A549 (cell line): ENCODE data around the gene EFCAB5. TPM values are rescaled to one million over a fixed set of nuclear protein-coding genes. Genes with fewer than 3 reads are reported as not detected.
A peak's percentile ranks its signal among the peaks of the same experiment; 100 is the strongest.

Experiments
- ATAC-seq, 2 experiments: fragments of 200-7000 bp in 1 of 2; fragments of >200 bp in 1 of 2; cut with Nextera tagmentation in 1 of 2; cut with Tn5 transposase in 1 of 2; 3 replicates each; pipeline versions ENCODE4 v1.8.0 to v1.9.1; 2018 to 2020; ENCODE audit warnings: mild to moderate bottlenecking in 1 of 2, moderate library complexity in 1 of 2
- CTCF ChIA-PET: fragments of 300-600 bp; sonication (Branson Sonifier 250); formaldehyde crosslinking; extraction: SDS; loops from one replicate; lab custom pipeline; 2021; ENCODE audit warnings: antibody characterized with exemption, inconsistent platforms; lab: Yijun Ruan, JAX
- POLR2A ChIA-PET: fragments of 350-600 bp; formaldehyde crosslinking; extraction: SDS; loops from one replicate; lab custom pipeline; 2021; ENCODE audit warnings: antibody characterized with exemption, inconsistent platforms; lab: Yijun Ruan, JAX
- DNase-seq, 2 experiments: peaks; one replicate each; pipeline versions ENCODE4 v3.0.0 to v3.0.0-alpha.2; 2011 to 2016; ENCODE audit warnings: low read depth in 1 of 2, low spot score in 1 of 2
- FAIRE-seq: peaks from 2 replicates; lab custom pipeline; 2011; peaks lifted over from hg19 to GRCh38; lab: Jason Lieb, UNC
- H3K27ac ChIP-seq, 2 experiments: fragments of >200 bp; sonication (Bioruptor Twin); formaldehyde crosslinking; 3 replicates each; pipeline ENCODE4 v1.5.1; 2016 to 2017
- H3K4me1 ChIP-seq: fragments of >200 bp; sonication (Bioruptor Twin); formaldehyde crosslinking; 3 replicates; pipeline ENCODE4 v1.6.1; 2016
- H3K4me2 ChIP-seq: fragments of >200 bp; sonication (Bioruptor Twin); formaldehyde crosslinking; 3 replicates; pipeline ENCODE4 v1.6.1; 2016
- H3K4me3 ChIP-seq: fragments of >200 bp; sonication (Bioruptor Twin); formaldehyde crosslinking; 3 replicates; pipeline ENCODE4 v1.5.1; 2016
- H3K9me3 ChIP-seq: fragments of >200 bp; sonication (Bioruptor Twin); formaldehyde crosslinking; 3 replicates; pipeline ENCODE4 v1.6.1; 2016
- BHLHE40 ChIP-seq: IDR thresholded peaks from 2 replicates; pipeline ENCODE4 v1.6.1; 2012; ENCODE audit warnings: low read depth, low read length, inconsistent platforms
- CBX8 ChIP-seq: fragments of 200-600 bp; sonication (generic); IDR thresholded peaks from 2 replicates; pipeline ENCODE4 v1.6.1; 2016
- CEBPB ChIP-seq, 2 experiments: fragments of >200 bp in 1 of 2; sonication (Bioruptor Twin) in 1 of 2; formaldehyde crosslinking in 1 of 2; IDR thresholded peaks; 2 replicates each; pipeline ENCODE4 v1.6.1; 2012 to 2016
- CHD4 ChIP-seq: fragments of 200-600 bp; sonication (generic); IDR thresholded peaks from 2 replicates; pipeline ENCODE4 v1.6.1; 2016; ENCODE audit warnings: antibody characterized with exemption, mild to moderate bottlenecking, borderline replicate concordance
- EHF ChIP-seq: fragments of 250-450 bp; sonication (Bioruptor Pico); IDR thresholded peaks from 2 replicates; pipeline ENCODE4 v1.5.0; 2020; ENCODE audit warnings: mild to moderate bottlenecking
- EP300 ChIP-seq, 2 experiments: fragments of >200 bp; sonication (Bioruptor Twin); formaldehyde crosslinking; IDR thresholded peaks; 2 replicates in 1 of 2; 3 replicates in 1 of 2; pipeline ENCODE4 v1.6.1; 2016 to 2017
- ESRRA ChIP-seq: fragments of 150-350 bp; IDR thresholded peaks from 2 replicates; pipeline ENCODE4 v1.6.1; 2014; ENCODE audit warnings: mild to moderate bottlenecking, low read length, borderline replicate concordance
- FOXS1 ChIP-seq: fragments of 250-450 bp; sonication (Bioruptor Pico); IDR thresholded peaks from 2 replicates; pipeline ENCODE4 v1.5.0; 2020; ENCODE audit warnings: mild to moderate bottlenecking, moderate library complexity
- GATA3 ChIP-seq: IDR thresholded peaks from 2 replicates; pipeline ENCODE4 v1.6.1; 2012; ENCODE audit warnings: borderline replicate concordance
- HOXB13 ChIP-seq: fragments of 250-450 bp; sonication (Bioruptor Pico); IDR thresholded peaks from 2 replicates; pipeline ENCODE4 v1.5.0; 2020; ENCODE audit warnings: low read depth, mild to moderate bottlenecking, moderate library complexity
- JUN ChIP-seq, 2 experiments: fragments of >200 bp; sonication (Bioruptor Twin); formaldehyde crosslinking; IDR thresholded peaks; 2 replicates in 1 of 2; 3 replicates in 1 of 2; pipeline ENCODE4 v1.6.1; 2016 to 2017
- KDM1A ChIP-seq: fragments of 200-600 bp; sonication (generic); IDR thresholded peaks from 2 replicates; pipeline ENCODE4 v1.6.1; 2016; ENCODE audit warnings: low read depth, mild to moderate bottlenecking
- KDM5A ChIP-seq: fragments of 200-600 bp; sonication (generic); IDR thresholded peaks from 2 replicates; pipeline ENCODE4 v1.6.1; 2016; ENCODE audit warnings: antibody characterized with exemption, mild to moderate bottlenecking
- MAZ ChIP-seq: fragments of 150-350 bp; IDR thresholded peaks from 2 replicates; pipeline ENCODE4 v1.6.1; 2014; ENCODE audit warnings: antibody characterized with exemption, low read depth, low read length, borderline replicate concordance
- NFE2L2 ChIP-seq: fragments of 150-350 bp; conservative IDR thresholded peaks from 2 replicates; pipeline ENCODE4 v1.6.1; 2014; ENCODE audit warnings: low read length
- POLR2A ChIP-seq: IDR thresholded peaks from 2 replicates; pipeline ENCODE4 v1.6.1; 2012; ENCODE audit warnings: mild to moderate bottlenecking, low read length
- RCOR1 ChIP-seq: fragments of 150-350 bp; IDR thresholded peaks from 2 replicates; pipeline ENCODE4 v1.6.1; 2014; ENCODE audit warnings: antibody characterized with exemption, low read length, low read depth
- RNF2 ChIP-seq: fragments of 200-600 bp; sonication (generic); IDR thresholded peaks from 2 replicates; pipeline ENCODE4 v1.6.1; 2016; ENCODE audit warnings: low read depth, mild to moderate bottlenecking, antibody characterized with exemption, moderate library complexity, borderline replicate concordance
- SMC3 ChIP-seq: fragments of >200 bp; sonication (Bioruptor Twin); formaldehyde crosslinking; IDR thresholded peaks from 3 replicates; pipeline ENCODE4 v1.6.1; 2018; ENCODE audit warnings: inconsistent platforms
- TFCP2L1 ChIP-seq: fragments of 250-450 bp; sonication (Bioruptor Pico); IDR thresholded peaks from 2 replicates; pipeline ENCODE4 v1.5.0; 2021; ENCODE audit warnings: mild to moderate bottlenecking
- ZC3H11A ChIP-seq: fragments of 450-650 bp; IDR thresholded peaks from 2 replicates; pipeline ENCODE4 v1.6.1; 2014; ENCODE audit warnings: antibody characterized with exemption, mild to moderate bottlenecking
- ZFP36 ChIP-seq: fragments of 450-650 bp; IDR thresholded peaks from 2 replicates; pipeline ENCODE4 v1.6.1; 2014; ENCODE audit warnings: borderline replicate concordance; ENCODE audit not compliant: partially characterized antibody
- WGBS: methylation state at CpG from one replicate; pipeline ENCODE4 v1.1.6; 2017; ENCODE audit errors: missing lambda C conversion rate; 5-methylcytosine and 5-hydroxymethylcytosine counted together
- polyA plus RNA-seq, 4 experiments: library from polyadenylated mRNA; depleted of rRNA in 3 of 4; stranded (reverse); fragments of >200 nt; fragmentation: RNase III in 1 of 4; extraction: RNeasy Plus Mini Kit Qiagen cat#74134 plus additional on column Dnase treatment in 1 of 4; gene quantifications; 2 replicates in 3 of 4; 3 replicates in 1 of 4; pipeline ENCODE4 v1.2.3, GENCODE V29; 2011 to 2017
- small RNA-seq, 6 experiments: library from RNA; depleted of rRNA; stranded (forward); fragments of <200 nt; gene quantifications; one replicate each; pipeline ENCODE3, GENCODE V24; 2012
- TF ChIP-seq, protein P1 (sequence below): IDR thresholded peaks from 2 replicates; pipeline ENCODE4 v1.6.1; 2012
- TF ChIP-seq, protein P2 (sequence below): IDR thresholded peaks from 2 replicates; pipeline ENCODE4 v1.6.1; 2012; ENCODE audit warnings: low read depth, borderline replicate concordance

The EFCAB5 gene
- polyA plus RNA-seq, 2 of the 4 experiments (the other 2 are of a cell fraction): 0.65 to 2.6 TPM

DNA sequence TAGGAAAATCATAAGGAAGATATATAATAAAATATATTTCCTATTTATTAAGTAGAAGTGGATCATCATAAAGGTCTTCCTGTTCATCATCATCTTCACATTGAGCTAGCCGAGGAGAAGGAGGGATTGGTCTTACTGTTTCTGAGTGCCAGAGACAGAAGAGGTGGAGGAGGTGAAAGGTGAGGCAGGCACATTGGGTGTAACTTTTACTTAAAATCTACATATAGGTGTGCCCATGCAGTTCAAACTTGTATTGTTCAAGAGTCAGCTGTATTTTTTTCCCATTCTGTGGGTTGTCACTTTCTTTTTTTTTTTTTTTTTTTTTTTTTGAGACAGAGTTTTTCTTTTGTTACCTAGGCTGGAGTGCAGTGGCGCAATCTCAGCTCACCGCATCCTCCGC, 210.0 kb downstream of the EFCAB5 start (continued):
- TF ChIP-seq RNF2: no peak
- no peak for TF ChIP-seq ZC3H11A
- TF ChIP-seq FOXS1 (CRISPR knock-in tag): no peak
- TF ChIP-seq, all 56 proteins: peak for 0

DNA sequence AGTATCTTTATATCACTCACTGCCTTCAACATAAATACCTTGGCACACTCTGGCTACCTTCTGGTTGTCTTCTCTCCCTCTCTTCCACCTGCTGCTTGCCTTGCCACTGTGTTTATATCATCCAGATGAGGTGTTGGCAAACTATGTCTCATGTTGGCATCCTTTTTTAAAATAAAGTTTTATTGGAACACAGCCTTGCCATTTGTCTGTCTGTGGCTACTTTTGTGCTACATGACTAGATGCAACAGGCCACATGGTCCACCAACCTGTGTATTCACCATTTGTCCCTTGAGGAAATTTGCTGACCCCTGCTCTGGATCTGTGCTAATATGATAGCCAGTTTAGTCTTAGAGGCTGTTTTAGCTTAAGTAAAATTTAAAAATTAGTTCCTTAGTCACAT, 212.0 kb downstream of the EFCAB5 start:
- FAIRE-seq (no peak), DNase-seq (no peak), ATAC-seq (0 out of 6 replicates have a peak, but pooled peaks of 1 of the 2 experiments have one; percentile 19)
- POLR2A ChIA-PET: no interaction called here
- Histone ChIP-seq H3K9me3 (no peaks in the 10 kb centered on the region), H3K27ac (no peak overlapping the region), H3K4me1 (no peaks in the 10 kb centered on the region), H3K4me3 (no peak overlapping the region), H3K4me2 (no peak overlapping the region)
- CTCF ChIA-PET: interaction anchor here (0.7 to 2.4 kb wide), 3 partner anchors 28 to 105 kb away, joined by 3 to 12 read pairs (median 10); no protein-coding TSS in a partner anchor
- TF ChIP-seq ZFP36: no peak
- no peak for TF ChIP-seq FOXS1 (CRISPR knock-in tag)
- no peak for TF ChIP-seq JUN (IDR thresholded peaks at IDR 0.05)
- no peak for TF ChIP-seq POLR2A
- TF ChIP-seq EP300 (IDR thresholded peaks at IDR 0.05): no peak
- no peak for TF ChIP-seq KDM5A
- TF ChIP-seq MAZ: no peak
- no peak for TF ChIP-seq HOXB13 (CRISPR knock-in tag)
- no peak for TF ChIP-seq ESRRA
- TF ChIP-seq SMC3: no peak
- TF ChIP-seq NFE2L2: no peak
- TF ChIP-seq BHLHE40: no peak
- TF ChIP-seq EHF (CRISPR knock-in tag): no peak
- TF ChIP-seq CHD4: no peak
- TF ChIP-seq, all 56 proteins: peak for 0

DNA sequence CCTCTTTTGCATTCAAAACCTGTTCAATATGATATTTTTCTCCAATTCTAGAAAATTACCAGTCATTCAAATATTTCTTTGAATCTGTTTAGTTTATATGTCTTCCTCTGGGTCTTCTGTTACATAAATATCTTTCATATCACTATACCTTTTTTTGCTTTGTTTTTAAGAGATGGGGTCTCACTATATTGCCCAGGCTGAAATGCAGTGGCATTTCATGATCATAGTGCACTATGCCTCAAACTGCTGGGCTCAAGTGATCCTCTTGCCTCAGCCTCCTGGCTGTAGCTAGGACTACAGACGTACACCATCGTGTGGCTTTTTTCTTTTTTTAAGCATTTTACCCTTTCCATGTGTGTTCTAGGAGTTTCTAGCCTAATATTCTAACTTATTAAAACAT, 214.0 kb downstream of the EFCAB5 start:
- no peak for FAIRE-seq
- DNase-seq: no peak
- WGBS: 94% methylated on average over 2 of the region's 2 CpGs
- H3K4me3 ChIP-seq: no peak overlapping the region
- H3K4me1 ChIP-seq: no peaks in the 10 kb centered on the region
- CTCF ChIA-PET: interaction anchor here (0.6 kb wide), 1 partner anchor 65 kb away, joined by 3 read pairs; no protein-coding TSS in a partner anchor
- TF ChIP-seq GATA3: no peak
- no peak for TF ChIP-seq TFCP2L1 (CRISPR knock-in tag)
- TF ChIP-seq, protein P1, sequence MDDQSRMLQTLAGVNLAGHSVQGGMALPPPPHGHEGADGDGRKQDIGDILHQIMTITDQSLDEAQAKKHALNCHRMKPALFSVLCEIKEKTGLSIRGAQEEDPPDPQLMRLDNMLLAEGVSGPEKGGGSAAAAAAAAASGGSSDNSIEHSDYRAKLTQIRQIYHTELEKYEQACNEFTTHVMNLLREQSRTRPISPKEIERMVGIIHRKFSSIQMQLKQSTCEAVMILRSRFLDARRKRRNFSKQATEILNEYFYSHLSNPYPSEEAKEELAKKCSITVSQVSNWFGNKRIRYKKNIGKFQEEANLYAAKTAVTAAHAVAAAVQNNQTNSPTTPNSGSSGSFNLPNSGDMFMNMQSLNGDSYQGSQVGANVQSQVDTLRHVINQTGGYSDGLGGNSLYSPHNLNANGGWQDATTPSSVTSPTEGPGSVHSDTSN: no peak
- TF ChIP-seq RCOR1: no peak
- TF ChIP-seq CEBPB (IDR thresholded peaks at IDR 0.05): no peak
- TF ChIP-seq, protein P2, sequence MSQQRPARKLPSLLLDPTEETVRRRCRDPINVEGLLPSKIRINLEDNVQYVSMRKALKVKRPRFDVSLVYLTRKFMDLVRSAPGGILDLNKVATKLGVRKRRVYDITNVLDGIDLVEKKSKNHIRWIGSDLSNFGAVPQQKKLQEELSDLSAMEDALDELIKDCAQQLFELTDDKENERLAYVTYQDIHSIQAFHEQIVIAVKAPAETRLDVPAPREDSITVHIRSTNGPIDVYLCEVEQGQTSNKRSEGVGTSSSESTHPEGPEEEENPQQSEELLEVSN: no peak
- TF ChIP-seq CBX8: no peak
- TF ChIP-seq KDM1A: no peak
- no peak for TF ChIP-seq JUN (IDR thresholded peaks at IDR 0.05)
- TF ChIP-seq, all 56 proteins: peak for 0
- POLR2A ChIA-PET: no interaction called here
- Histone ChIP-seq H3K27ac (no peak overlapping the region), H3K9me3 (no peaks in the 10 kb centered on the region), H3K4me2 (no peak overlapping the region)
- no peak for ATAC-seq

Small RNAs within 50 kb of the gene (small RNA-seq; reads per million reads assigned to genes)
- gene AC104984.5 (0 reads per million in 6 experiments), gene RNY4P13 (0 reads per million in 6 experiments)

Other genes with a start within 250 kb of the EFCAB5 start
- gene SSH2, start 11.4 kb upstream of the EFCAB5 start, polyA plus RNA-seq (2011; rRNA removed): 24.5 and 24.8 TPM in 2 replicates
- 20.1 to 23.1 TPM (median 20.7 TPM) in 3 replicates for gene SSH2, start 11.4 kb upstream of the EFCAB5 start, polyA plus RNA-seq (2017; fragmentation: RNase III; extraction: RNeasy Plus Mini Kit Qiagen cat#74134 plus additional on column Dnase treatment)
- gene NSRP1, start 175.2 kb downstream of the EFCAB5 start, polyA plus RNA-seq (2011; rRNA removed): 25.2 and 30.9 TPM in 2 replicates
- 39.6 to 41.1 TPM (median 39.6 TPM) in 3 replicates for gene NSRP1, start 175.2 kb downstream of the EFCAB5 start, polyA plus RNA-seq (2017; fragmentation: RNase III; extraction: RNeasy Plus Mini Kit Qiagen cat#74134 plus additional on column Dnase treatment)